GM21717 (cell line): Measurements from ENCODE around the gene CASP5.
"Not testable (repeated sequence)": the region's sequence is repeated elsewhere in the genome, so short reads cannot be mapped to it uniquely, and the experiment has no call there.

ENCODE experiments used
- ATAC-seq: cut with Tn5 transposase; IDR thresholded peaks from one replicate; pipeline ENCODE4 v1.9.1; 2021; ENCODE audit warnings: mild to moderate bottlenecking, moderate library complexity; ENCODE audit not compliant: unreplicated experiment

The CASP5 gene

GRCh38 chr11:105023003-105023402, at the start of gene CASP5:
Gene CASP5 (minus strand): TSS chr11:105023168. CDS start chr11:105023136, 32 bp downstream.
- no peak for ATAC-seq

GRCh38 chr11:105072080-105072479, 49.1 kb upstream of the CASP5 start:
- ATAC-seq = not testable (repeated sequence)

GRCh38 chr11:105071089-105071732, 48.2 kb upstream of the CASP5 start:
- no peak for ATAC-seq

- ATAC-seq = no peak
These were observed 47.3 kb upstream of the CASP5 start for GRCh38 chr11:105070306-105070705.

GRCh38 chr11:105069749-105070148, 46.8 kb upstream of the CASP5 start:
- ATAC-seq = not testable (repeated sequence)

- not testable (repeated sequence) for ATAC-seq
These were observed 40.4 kb upstream of the CASP5 start for GRCh38 chr11:105063245-105063941.

- ATAC-seq = no peak
These were observed 34.5 kb upstream of the CASP5 start for GRCh38 chr11:105057432-105057831.

GRCh38 chr11:105056446-105056845, 33.5 kb upstream of the CASP5 start:
- ATAC-seq = no peak

- ATAC-seq = no peak
These were observed 31.9 kb upstream of the CASP5 start for GRCh38 chr11:105054723-105055493.

- ATAC-seq = no peak
These were observed 29.5 kb upstream of the CASP5 start for GRCh38 chr11:105052487-105052886.

- ATAC-seq = no peak
These were observed 28.6 kb upstream of the CASP5 start for GRCh38 chr11:105051559-105051958.

- ATAC-seq = no peak
These were observed 26.5 kb upstream of the CASP5 start for GRCh38 chr11:105049481-105049880.

- ATAC-seq = no peak
These were observed 24.1 kb upstream of the CASP5 start for GRCh38 chr11:105046898-105047579.

GRCh38 chr11:105045676-105046296, 22.8 kb upstream of the CASP5 start:
- ATAC-seq = no peak

GRCh38 chr11:105044557-105045524, 21.9 kb upstream of the CASP5 start, which contains the start of gene CARD16:
Gene CARD16 (minus strand): TSS chr11:105045335. CDS start chr11:105045297, 38 bp downstream.
- peak; percentile 100 for ATAC-seq

- ATAC-seq = no peak
These were observed 19.2 kb upstream of the CASP5 start for GRCh38 chr11:105042178-105042577.

- ATAC-seq = no peak
These were observed 17.7 kb upstream of the CASP5 start for GRCh38 chr11:105040703-105041102.

GRCh38 chr11:105034813-105035620, 12.0 kb upstream of the CASP5 start, which contains the start of gene CASP1:
Gene CASP1 (minus strand): TSS chr11:105035144. CDS start chr11:105035113, 31 bp downstream.
- ATAC-seq = peak; percentile 99
